Neural progenitor cell (in vitro differentiated cells): ENCODE measurements around the gene SLC6A9. TPM values are rescaled to one million over a fixed set of nuclear protein-coding genes. Genes with fewer than 3 reads are reported as not detected.

Source experiments
- DNase-seq: peaks from one replicate; pipeline ENCODE4 v3.0.0-alpha.2; 2016; ENCODE audit warnings: low spot score
- H2AFZ ChIP-seq: fragments of 200-600 bp; sonication (generic); replicated peaks from 2 replicates; pipeline ENCODE4 v1.6.1; 2016; ENCODE audit warnings: antibody characterized with exemption
- H3F3A ChIP-seq: fragments of 200-600 bp; sonication (generic); 2 replicates; pipeline ENCODE4 v1.6.1; 2016; ENCODE audit warnings: antibody characterized with exemption, low read depth
- H3K27ac ChIP-seq: fragments of 200-600 bp; sonication (generic); 2 replicates; pipeline ENCODE4 v1.5.1; 2016; ENCODE audit warnings: mild to moderate bottlenecking
- H3K27me3 ChIP-seq: fragments of 200-600 bp; sonication (generic); 2 replicates; pipeline ENCODE4 v1.6.1; 2016; ENCODE audit warnings: mild to moderate bottlenecking, moderate library complexity
- H3K36me3 ChIP-seq: fragments of 200-600 bp; sonication (generic); 2 replicates; pipeline ENCODE4 v1.5.1; 2016
- H3K4me1 ChIP-seq: fragments of 200-600 bp; sonication (generic); 2 replicates; pipeline ENCODE4 v1.6.1; 2016; ENCODE audit warnings: mixed run types
- H3K4me2 ChIP-seq: fragments of 200-600 bp; sonication (generic); 2 replicates; pipeline ENCODE4 v1.6.1; 2016
- H3K4me3 ChIP-seq: fragments of 200-600 bp; sonication (generic); 2 replicates; pipeline ENCODE4 v1.5.1; 2016
- H3K79me2 ChIP-seq: fragments of 200-600 bp; sonication (generic); 2 replicates; pipeline ENCODE4 v1.6.1; 2016; ENCODE audit warnings: low read depth
- H3K9ac ChIP-seq: fragments of 200-600 bp; sonication (generic); 2 replicates; pipeline ENCODE4 v1.6.1; 2016
- H3K9me3 ChIP-seq: fragments of 200-600 bp; sonication (generic); 2 replicates; pipeline ENCODE4 v1.5.1; 2016; ENCODE audit warnings: low read depth
- H4K20me1 ChIP-seq: fragments of 200-600 bp; sonication (generic); 2 replicates; pipeline ENCODE4 v1.6.1; 2016; ENCODE audit warnings: low read depth
- H3K27ac Mint-ChIP-seq: 3 replicates; pipeline ENCODE4 v1.8.0; 2021; ENCODE audit warnings: mixed read lengths
- H3K27me3 Mint-ChIP-seq: 2 replicates; pipeline ENCODE4 v1.8.0; 2022; ENCODE audit warnings: low read depth, mild to moderate bottlenecking, inconsistent platforms, moderate library complexity, mixed read lengths; ENCODE audit not compliant: insufficient read depth
- H3K36me3 Mint-ChIP-seq: 3 replicates; pipeline ENCODE4 v1.8.0; 2021; ENCODE audit warnings: mixed read lengths
- H3K4me1 Mint-ChIP-seq: 3 replicates; pipeline ENCODE4 v1.8.0; 2021; ENCODE audit warnings: mixed read lengths
- H3K4me3 Mint-ChIP-seq: 3 replicates; pipeline ENCODE4 v1.8.0; 2021; ENCODE audit warnings: mild to moderate bottlenecking, moderate library complexity, mixed read lengths
- H3K9me3 Mint-ChIP-seq: 3 replicates; pipeline ENCODE4 v1.8.0; 2020; ENCODE audit warnings: mixed read lengths
- CTCF ChIP-seq: fragments of 200-600 bp; sonication (generic); IDR thresholded peaks from 2 replicates; pipeline ENCODE4 v1.5.1; 2017; ENCODE audit warnings: antibody characterized with exemption, mild to moderate bottlenecking
- EZH2 ChIP-seq: fragments of 200-600 bp; sonication (generic); IDR thresholded peaks from 2 replicates; pipeline ENCODE4 v1.6.1; 2017; ENCODE audit warnings: antibody characterized with exemption, mild to moderate bottlenecking, moderate library complexity
- EZH2phosphoT487 ChIP-seq: fragments of 200-600 bp; sonication (generic); IDR thresholded peaks from 2 replicates; pipeline ENCODE4 v1.6.1; 2017; ENCODE audit warnings: antibody characterized with exemption
- total RNA-seq: library from RNA; depleted of rRNA; stranded (reverse); fragments of >200 nt; gene quantifications from 2 replicates; pipeline ENCODE4 v1.2.3, GENCODE V29; 2015; ENCODE audit warnings: low replicate concordance

The SLC6A9 gene
- total RNA-seq, 1 donor from 2014 or later, result 1.4 TPM

DNA sequence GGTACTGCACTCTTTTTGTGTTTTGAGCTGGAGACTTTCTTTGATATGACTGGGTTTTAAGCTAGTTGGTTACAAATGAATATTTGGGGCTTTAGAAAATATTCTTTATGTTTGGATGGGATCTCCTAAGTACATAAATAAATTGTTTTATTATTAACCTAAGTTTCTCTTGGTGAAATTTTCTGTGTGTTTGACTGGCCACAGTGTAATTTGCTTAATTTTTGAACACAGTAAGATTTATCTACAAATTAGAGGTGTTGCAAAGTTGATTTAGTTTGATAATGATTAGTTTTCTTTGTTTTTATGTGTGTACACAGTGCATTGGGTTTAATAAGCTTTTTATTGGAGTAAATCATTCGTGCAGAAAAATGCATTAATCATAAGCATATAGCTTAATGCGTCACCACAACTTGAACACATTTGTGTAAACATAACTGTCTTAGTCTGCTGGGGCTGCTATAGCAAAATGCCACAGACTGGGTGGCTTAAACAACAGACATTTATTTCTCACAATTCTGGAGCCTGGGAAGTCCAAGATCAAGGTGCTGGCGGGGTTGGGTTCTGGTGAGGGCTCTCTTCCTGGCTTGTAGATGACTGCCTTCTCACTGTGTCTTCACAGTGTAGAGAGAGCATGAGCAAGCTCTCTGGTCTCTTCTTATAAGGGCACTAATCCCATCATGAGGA, 17.4 kb upstream of the SLC6A9 start:
- Histone ChIP-seq H3K79me2 (no peaks in the 10 kb centered on the region), H3K4me3 (no peak overlapping the region), H3K36me3 (no peaks in the 10 kb centered on the region), H2AFZ (no peak overlapping the region), H3K9ac (no peak overlapping the region), H3K4me1 (peaks cover 5% of the 10 kb centered on the region), H3F3A (no peaks in the 10 kb centered on the region), H3K4me2 (no peak overlapping the region), H3K27ac (no peak overlapping the region), H3K27me3 (no peaks in the 10 kb centered on the region), H3K9me3 (no peaks in the 10 kb centered on the region), H4K20me1 (no peaks in the 10 kb centered on the region)
- TF ChIP-seq EZH2 (no peak), EZH2phosphoT487 (no peak), CTCF (no peak)
- H3K27me3 Mint-ChIP-seq, result peaks cover 6% of the 10 kb centered on the region
- no peaks in the 10 kb centered on the region for H3K36me3 Mint-ChIP-seq
- H3K9me3 Mint-ChIP-seq, result no peaks in the 10 kb centered on the region
- peak overlapping the region; percentile 46 for H3K27ac Mint-ChIP-seq
- peaks cover 20% of the 10 kb centered on the region for H3K4me1 Mint-ChIP-seq
- H3K4me3 Mint-ChIP-seq, result no peak overlapping the region
- DNase-seq, result no peak

- Mint-ChIP-seq H3K9me3 (no peaks in the 10 kb centered on the region), H3K4me1 (peaks cover 20% of the 10 kb centered on the region), H3K27me3 (peaks cover 6% of the 10 kb centered on the region), H3K36me3 (no peaks in the 10 kb centered on the region), H3K4me3 (no peak overlapping the region), H3K27ac (no peak overlapping the region)
- Histone ChIP-seq H3K36me3 (no peaks in the 10 kb centered on the region), H3F3A (no peaks in the 10 kb centered on the region), H3K4me1 (peaks cover 11% of the 10 kb centered on the region), H3K27ac (no peak overlapping the region), H3K27me3 (no peaks in the 10 kb centered on the region), H3K9me3 (no peaks in the 10 kb centered on the region), H4K20me1 (no peaks in the 10 kb centered on the region), H3K4me3 (no peak overlapping the region), H3K79me2 (no peaks in the 10 kb centered on the region), H3K9ac (no peak overlapping the region), H2AFZ (peak overlapping the region; percentile 91), H3K4me2 (no peak overlapping the region)
- TF ChIP-seq EZH2, result no peak
- TF ChIP-seq EZH2phosphoT487, result no peak
- TF ChIP-seq CTCF, result no peak
- DNase-seq, result no peak
These were observed 15.9 kb upstream of the SLC6A9 start for GRCh38 chr1:44047131-44047530.

DNA sequence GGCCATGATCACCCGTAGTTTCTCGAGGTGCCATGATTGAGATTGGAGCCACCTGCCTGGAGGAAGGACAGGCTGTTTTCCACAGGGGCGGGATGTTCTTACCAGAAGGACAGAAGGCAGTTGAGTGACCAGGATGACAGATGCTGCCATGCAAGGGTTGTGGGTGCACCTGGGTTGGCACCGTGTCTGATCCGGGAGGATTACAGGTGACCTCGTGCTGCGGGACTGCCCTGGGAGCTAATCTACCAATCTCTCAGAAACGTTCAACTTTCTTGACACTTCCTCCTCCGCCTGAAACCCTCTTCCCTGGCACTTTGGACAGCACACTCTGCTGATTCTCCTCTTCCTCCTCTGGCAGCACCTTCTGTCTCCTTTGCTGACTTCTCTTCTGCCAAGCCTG, 13.8 kb upstream of the SLC6A9 start:
- Histone ChIP-seq H3K27me3 (no peaks in the 10 kb centered on the region), H3K36me3 (no peaks in the 10 kb centered on the region), H3K27ac (no peak overlapping the region), H3K79me2 (no peaks in the 10 kb centered on the region), H3K4me3 (no peak overlapping the region), H2AFZ (no peak overlapping the region), H4K20me1 (no peaks in the 10 kb centered on the region), H3K9me3 (no peaks in the 10 kb centered on the region), H3K9ac (no peak overlapping the region), H3K4me1 (peaks cover 11% of the 10 kb centered on the region), H3F3A (no peaks in the 10 kb centered on the region), H3K4me2 (no peak overlapping the region)
- Mint-ChIP-seq H3K4me3 (no peak overlapping the region), H3K27ac (no peak overlapping the region), H3K9me3 (no peaks in the 10 kb centered on the region), H3K4me1 (peaks cover 18% of the 10 kb centered on the region), H3K36me3 (no peaks in the 10 kb centered on the region), H3K27me3 (peaks cover 6% of the 10 kb centered on the region)
- TF ChIP-seq CTCF (no peak), EZH2phosphoT487 (no peak), EZH2 (no peak)
- no peak for DNase-seq
